Left lung (tissue), 10 donors: ENCODE measurements around the gene LIX1. TPM values are rescaled to one million over a fixed set of nuclear protein-coding genes. Genes with fewer than 3 reads are reported as not detected.
A peak's percentile ranks its signal among the peaks of the same experiment; 100 is the strongest.

Experiments
- ATAC-seq: fragments of 200-7000 bp; cut with Tn5 transposase; one replicate; pipeline ENCODE4 v1.9.1; 2020; ENCODE audit warnings: moderate library complexity
- DNase-seq, 4 donors: peaks; one replicate each; pipeline ENCODE4 v3.0.0-alpha.2; 2013 to 2020
- H3K27ac ChIP-seq, 2 donors: fragments of 200-600 bp; sonication (generic) in 1 of 2; one replicate each; pipeline versions ENCODE4 v1.5.0 to v1.8.0; 2020 to 2021
- H3K27me3 ChIP-seq, 2 donors: fragments of 200-600 bp; sonication (generic) in 1 of 2; one replicate each; pipeline versions ENCODE4 v1.5.0 to v1.8.0; 2020 to 2021
- H3K36me3 ChIP-seq, 2 donors: fragments of 200-600 bp; sonication (generic) in 1 of 2; one replicate each; pipeline versions ENCODE4 v1.5.0 to v1.8.0; 2020 to 2021
- H3K4me1 ChIP-seq, 2 donors: fragments of 200-600 bp; one replicate each; pipeline ENCODE4 v1.8.0; 2021
- H3K4me3 ChIP-seq, 2 donors: fragments of 200-600 bp; sonication (generic) in 1 of 2; one replicate each; pipeline versions ENCODE4 v1.5.0 to v1.8.0; 2020 to 2021; ENCODE audit warnings: mild to moderate bottlenecking in 1 of 2
- H3K9me3 ChIP-seq, 2 donors: fragments of 200-600 bp; sonication (generic) in 1 of 2; one replicate each; pipeline versions ENCODE4 v1.5.0 to v1.8.0; 2020 to 2021
- CTCF ChIP-seq, 2 donors: fragments of 200-600 bp; sonication (generic) in 1 of 2; IDR thresholded peaks; one replicate each; pipeline versions ENCODE4 v1.5.0 to v1.8.0; 2021; ENCODE audit warnings: antibody characterized with exemption in 2 of 2
- intact Hi-C, 2 donors: fragments of 100-400 bp; cut with DNase I; formaldehyde crosslinking; loops; one replicate each; pipeline versions ENCODE4 v1.11.2 to v1.14.2; 2022
- polyA plus RNA-seq, 6 donors: library from polyadenylated mRNA; unstranded; fragments of 120-200 nt; gene quantifications; one replicate each; pipeline ENCODE4 v1.2.1, GENCODE V29; 2013; ENCODE audit not compliant: insufficient read length in 6 of 6
- total RNA-seq, 2 donors: library from RNA; stranded (reverse); fragmentation: NEBNext Ultra II Directional; extraction: Animal tissue kit (Norgen Biotek cat#: 25700); gene quantifications; one replicate each; pipeline ENCODE4 v1.2.1, GENCODE V29; 2021
- donor health status: DM: no; HTN: yes; CAD: no.
- donor health status: DM: no; HTN: no; CAD: no.

LIX1 gene
- total and polyA plus RNA-seq, 8 donors, result 0.64 to 2.7 (median 1.1) TPM; not detected in 2

DNA sequence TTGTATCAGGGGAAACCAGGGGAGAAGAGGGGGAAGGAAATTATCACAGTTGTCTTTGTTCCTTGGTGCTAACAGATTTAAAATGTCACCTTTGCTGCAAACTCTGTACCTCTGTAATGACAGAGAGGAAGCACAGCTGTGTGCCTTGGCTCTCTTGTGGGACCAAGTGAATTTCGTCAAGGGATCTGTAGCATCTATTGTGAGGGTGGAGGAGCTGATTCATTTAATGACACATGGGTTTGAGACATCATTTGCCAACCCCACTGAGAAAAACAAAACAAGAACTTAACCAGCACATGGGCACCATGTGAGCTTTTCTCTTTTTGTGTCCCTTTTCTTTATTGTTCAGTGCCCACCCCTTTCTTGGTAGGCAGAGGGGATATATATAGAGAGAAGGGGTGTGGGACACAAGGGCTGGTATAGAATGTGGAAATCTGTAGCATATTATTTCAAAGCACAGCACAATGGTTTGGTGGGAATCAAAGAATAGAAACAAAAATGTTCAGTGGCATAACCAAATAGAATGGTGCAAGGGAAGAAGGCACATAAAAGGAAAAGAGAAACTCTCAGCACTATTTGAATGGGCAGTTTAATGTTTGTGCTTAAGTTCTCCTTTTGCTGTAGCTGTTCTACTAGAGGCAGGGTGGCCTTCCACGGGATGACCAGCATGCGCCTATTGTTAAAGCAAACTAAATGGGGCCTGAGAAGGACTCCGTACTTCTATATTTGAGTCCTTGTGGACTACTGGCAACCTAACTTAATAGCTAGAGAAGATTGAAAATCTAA lies 63.3 kb downstream of the LIX1 start:
- Histone ChIP-seq H3K9me3 (no peaks in the 10 kb centered on the region), H3K4me1 (peaks cover 0 to 25% of the 10 kb centered on the region in 2 donors), H3K36me3 (no peaks in the 10 kb centered on the region), H3K4me3 (no peak overlapping the region), H3K27ac (peak overlapping the region in 1 of 2 donors; percentile 38), H3K27me3 (no peaks in the 10 kb centered on the region)
- TF ChIP-seq CTCF (IDR thresholded peaks at IDR 0.05), result no peak
- intact Hi-C loops, result no loop called here
- DNase-seq (no peak), ATAC-seq (no peak)

DNA sequence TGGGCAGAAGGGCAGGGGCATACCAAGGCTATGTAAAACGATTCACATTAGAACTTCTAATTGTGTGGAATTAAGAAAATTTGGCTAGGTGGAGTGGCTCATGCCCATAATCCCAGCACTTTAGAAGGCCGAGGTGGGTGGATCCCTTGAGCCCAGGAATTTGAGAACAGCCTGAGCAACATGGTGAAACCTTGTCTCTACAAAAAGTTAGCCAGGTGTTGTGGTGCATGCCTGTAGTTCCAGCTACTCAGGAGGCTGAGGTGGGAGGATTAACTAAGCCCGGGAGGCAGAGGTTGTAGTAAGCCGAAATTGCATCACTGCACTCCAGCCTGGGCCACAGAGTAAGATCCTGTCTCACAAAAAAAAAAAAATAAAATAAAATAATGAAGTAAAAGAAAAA lies 65.2 kb downstream of the LIX1 start:
- ATAC-seq (no peak), DNase-seq (no peak)
- no peak overlapping the region for H3K27ac ChIP-seq
- intact Hi-C loops, result no loop called here
- H3K9me3 ChIP-seq, result no peaks in the 10 kb centered on the region
- H3K4me3 ChIP-seq, result no peak overlapping the region
- no peaks in the 10 kb centered on the region for H3K27me3 ChIP-seq
- peaks cover 0 to 24% of the 10 kb centered on the region in 2 donors for H3K4me1 ChIP-seq
- no peak for TF ChIP-seq CTCF (IDR thresholded peaks at IDR 0.05)
- no peaks in the 10 kb centered on the region for H3K36me3 ChIP-seq

DNA sequence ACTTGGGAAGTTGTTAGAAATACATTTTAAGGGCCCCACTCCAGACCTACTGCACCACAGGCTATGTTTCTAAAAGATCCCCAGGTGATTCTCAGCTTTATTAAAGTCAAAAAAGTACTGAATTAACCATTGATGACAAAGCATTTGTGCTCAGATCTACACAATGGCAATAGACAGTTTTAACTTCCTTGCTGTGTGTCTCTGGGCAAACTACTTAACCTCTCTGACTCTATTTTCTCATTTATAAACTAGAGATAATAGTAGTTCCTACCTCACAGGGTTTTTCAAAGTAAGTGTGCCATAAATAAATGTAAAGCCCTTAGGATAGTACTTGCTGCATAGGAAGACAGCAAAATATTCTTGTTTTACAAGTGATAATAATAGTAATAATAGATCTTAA lies 66.3 kb downstream of the LIX1 start:
- ATAC-seq (no peak), DNase-seq (no peak)
- H3K4me3 ChIP-seq, result no peak overlapping the region
- no peaks in the 10 kb centered on the region for H3K27me3 ChIP-seq
- intact Hi-C loops, result no loop called here
- H3K36me3 ChIP-seq, result no peaks in the 10 kb centered on the region
- no peak for TF ChIP-seq CTCF (IDR thresholded peaks at IDR 0.05)
- H3K4me1 ChIP-seq, result peaks cover 0 to 14% of the 10 kb centered on the region in 2 donors
- H3K27ac ChIP-seq, result no peak overlapping the region
- H3K9me3 ChIP-seq, result no peaks in the 10 kb centered on the region

GRCh38 chr5:97075649-97076048 lies 66.8 kb downstream of the LIX1 start:
- Histone ChIP-seq H3K36me3 (no peaks in the 10 kb centered on the region), H3K9me3 (no peaks in the 10 kb centered on the region), H3K4me1 (peaks cover 0 to 14% of the 10 kb centered on the region in 2 donors), H3K27me3 (no peaks in the 10 kb centered on the region), H3K4me3 (no peak overlapping the region), H3K27ac (no peak overlapping the region)
- TF ChIP-seq CTCF (IDR thresholded peaks at IDR 0.05), result no peak
- intact Hi-C loops, result no loop called here
- DNase-seq (no peak), ATAC-seq (no peak)

- no peak overlapping the region for H3K27ac ChIP-seq
- H3K27me3 ChIP-seq, result no peaks in the 10 kb centered on the region
- peaks cover 0 to 12% of the 10 kb centered on the region in 2 donors for H3K4me1 ChIP-seq
- no peak overlapping the region for H3K4me3 ChIP-seq
- H3K9me3 ChIP-seq, result no peaks in the 10 kb centered on the region
- H3K36me3 ChIP-seq, result no peaks in the 10 kb centered on the region
- DNase-seq, result no peak
- no peak for TF ChIP-seq CTCF (IDR thresholded peaks at IDR 0.05)
- intact Hi-C loops, result no loop called here
- ATAC-seq, result no peak
These were observed 67.4 kb downstream of the LIX1 start for GRCh38 chr5:97074859-97075489.
